ENCODE data around the gene FOXI1. TPM values are rescaled to one million over a fixed set of nuclear protein-coding genes. Genes with fewer than 3 reads are reported as not detected.
A peak's percentile ranks its signal among the peaks of the same experiment; 100 is the strongest.

Gene FOXI1
- total RNA-seq, 6 donors from 2014 or later: 0.30 TPM; not detected in 5

GRCh38 chr5:170078458-170078857, 27.2 kb upstream of the FOXI1 start:
- no peaks in the 10 kb centered on the region for H3K27me3 ChIP-seq
- peaks cover 0 to 16% (median 10%) of the 10 kb centered on the region in 4 donors for H3K36me3 ChIP-seq
- no peaks in the 10 kb centered on the region for H3K9me3 ChIP-seq
- no peaks in the 10 kb centered on the region for H3K4me1 ChIP-seq
- TF ChIP-seq POLR2AphosphoS5 (IDR thresholded peaks at IDR 0.05): no peak
- TF ChIP-seq EP300 (IDR thresholded peaks at IDR 0.05): no peak
- no peak for TF ChIP-seq CTCF (IDR thresholded peaks at IDR 0.05)
- TF ChIP-seq POLR2A (IDR thresholded peaks at IDR 0.05): no peak
- no peak overlapping the region for H3K27ac ChIP-seq
- DNase-seq: no peak
- ATAC-seq (ENCODE audit: low FRiP score in 2 of 2): no peak
- 82 to 83% methylated on average over 3 of the region's 3 CpGs for WGBS, 2 donors
- H3K4me3 ChIP-seq: no peak overlapping the region

- no peak overlapping the region for H3K27ac ChIP-seq
- H3K27me3 ChIP-seq: no peaks in the 10 kb centered on the region
- ATAC-seq (ENCODE audit: low FRiP score in 2 of 2) (no peak), DNase-seq (no peak)
- peaks cover 0 to 16% (median 10%) of the 10 kb centered on the region in 4 donors for H3K36me3 ChIP-seq
- TF ChIP-seq POLR2A (IDR thresholded peaks at IDR 0.05) (no peak), EP300 (IDR thresholded peaks at IDR 0.05) (no peak), POLR2AphosphoS5 (IDR thresholded peaks at IDR 0.05) (no peak), CTCF (IDR thresholded peaks at IDR 0.05) (no peak)
- no peak overlapping the region for H3K4me3 ChIP-seq
- H3K9me3 ChIP-seq: no peaks in the 10 kb centered on the region
- H3K4me1 ChIP-seq: no peaks in the 10 kb centered on the region
- 92 to 95% methylated on average over 13 of the region's 13 CpGs for WGBS, 2 donors
Measured at GRCh38 chr5:170078931-170079330, 26.8 kb upstream of the FOXI1 start.

GRCh38 chr5:170080217-170080616, 25.5 kb upstream of the FOXI1 start:
- ATAC-seq (ENCODE audit: low FRiP score in 2 of 2): no peak
- Histone ChIP-seq H3K4me3 (no peak overlapping the region), H3K4me1 (no peaks in the 10 kb centered on the region), H3K27me3 (no peaks in the 10 kb centered on the region), H3K36me3 (peaks cover 0 to 21% (median 10%) of the 10 kb centered on the region in 4 donors), H3K9me3 (no peaks in the 10 kb centered on the region), H3K27ac (no peak overlapping the region)
- no peak for DNase-seq
- 94% methylated on average over 1 of the region's 1 CpG; no CpG with 5 or more reads in 1 of the 2 donors for WGBS, 2 donors
- TF ChIP-seq EP300 (IDR thresholded peaks at IDR 0.05): no peak
- no peak for TF ChIP-seq POLR2AphosphoS5 (IDR thresholded peaks at IDR 0.05)
- no peak for TF ChIP-seq POLR2A (IDR thresholded peaks at IDR 0.05)
- no peak for TF ChIP-seq CTCF (IDR thresholded peaks at IDR 0.05)

GRCh38 chr5:170080786-170081445, 24.8 kb upstream of the FOXI1 start:
- H3K36me3 ChIP-seq: peaks cover 0 to 21% (median 10%) of the 10 kb centered on the region in 4 donors
- no peaks in the 10 kb centered on the region for H3K9me3 ChIP-seq
- H3K4me1 ChIP-seq: no peaks in the 10 kb centered on the region
- ATAC-seq (ENCODE audit: low FRiP score in 2 of 2): peak in 1 of 2 donors; percentile 22
- 77 to 96% methylated on average over 6 to 8 of the region's 8 CpGs for WGBS, 2 donors
- no peak overlapping the region for H3K27ac ChIP-seq
- H3K4me3 ChIP-seq: no peak overlapping the region
- TF ChIP-seq POLR2A (IDR thresholded peaks at IDR 0.05): no peak
- no peak for TF ChIP-seq POLR2AphosphoS5 (IDR thresholded peaks at IDR 0.05)
- TF ChIP-seq EP300 (IDR thresholded peaks at IDR 0.05): no peak
- no peak for TF ChIP-seq CTCF (IDR thresholded peaks at IDR 0.05)
- H3K27me3 ChIP-seq: no peaks in the 10 kb centered on the region
- no peak for DNase-seq

- H3K27ac ChIP-seq: no peak overlapping the region
Measured at GRCh38 chr5:170081616-170082015, 24.1 kb upstream of the FOXI1 start.

More at GRCh38 chr5:170081616-170082015, 24.1 kb upstream of the FOXI1 start:
- WGBS, 2 donors: 97 to 98% methylated on average over 4 of the region's 4 CpGs
- ATAC-seq (ENCODE audit: low FRiP score in 2 of 2) (no peak), DNase-seq (no peak)
- no peak overlapping the region for H3K4me3 ChIP-seq
- H3K36me3 ChIP-seq: peaks cover 0 to 21% (median 10%) of the 10 kb centered on the region in 4 donors
- no peak for TF ChIP-seq CTCF (IDR thresholded peaks at IDR 0.05)
- TF ChIP-seq POLR2A (IDR thresholded peaks at IDR 0.05): no peak
- no peak for TF ChIP-seq EP300 (IDR thresholded peaks at IDR 0.05)
- TF ChIP-seq POLR2AphosphoS5 (IDR thresholded peaks at IDR 0.05): no peak
- H3K27me3 ChIP-seq: no peaks in the 10 kb centered on the region
- H3K4me1 ChIP-seq: no peaks in the 10 kb centered on the region
- H3K9me3 ChIP-seq: no peaks in the 10 kb centered on the region
